CD4-positive, alpha-beta T cell treated with Interleukin-17A for 1 hour (primary cell): ENCODE data around the gene PCID2.

Experiments
- DNase-seq: peaks from one replicate; pipeline ENCODE4 v3.0.0-alpha.2; 2020

PCID2 gene

DNA sequence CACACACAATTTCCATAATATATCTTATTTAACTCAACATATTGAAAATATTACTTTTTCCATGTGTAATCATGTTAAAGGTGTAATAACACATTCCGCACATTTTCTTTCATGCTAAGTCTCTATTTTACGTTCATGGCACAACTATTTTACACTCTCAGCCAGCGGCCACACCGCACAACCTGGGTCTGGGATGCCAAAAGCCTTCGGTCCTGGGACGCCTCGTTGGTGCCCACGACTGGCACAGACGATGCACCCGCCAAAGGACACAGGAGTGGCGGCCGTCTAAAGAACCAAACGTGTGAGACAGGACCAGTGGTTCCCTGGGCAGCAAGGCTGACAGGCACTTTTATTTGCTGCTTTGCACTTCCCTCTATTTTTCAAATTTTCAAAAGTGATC lies 60.1 kb downstream of the PCID2 start:
- DNase-seq: no peak

DNA sequence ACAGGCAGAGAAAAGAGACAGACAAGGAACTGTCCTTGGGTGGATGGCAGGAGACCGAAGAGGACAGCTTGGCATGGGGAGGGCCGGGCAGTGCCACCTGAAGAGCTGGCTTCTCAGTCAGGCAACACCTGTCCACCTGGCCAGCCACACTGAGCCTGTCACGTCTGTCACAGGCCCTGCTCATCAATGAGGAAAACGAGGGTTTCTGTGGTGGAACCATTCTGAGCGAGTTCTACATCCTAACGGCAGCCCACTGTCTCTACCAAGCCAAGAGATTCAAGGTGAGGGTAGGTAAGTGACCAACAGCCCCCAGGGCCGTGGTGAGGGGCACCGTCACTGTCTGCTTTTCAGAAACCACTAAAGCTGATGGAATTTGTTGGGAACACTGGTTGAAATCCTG lies 61.3 kb downstream of the PCID2 start:
- DNase-seq: no peak

DNA sequence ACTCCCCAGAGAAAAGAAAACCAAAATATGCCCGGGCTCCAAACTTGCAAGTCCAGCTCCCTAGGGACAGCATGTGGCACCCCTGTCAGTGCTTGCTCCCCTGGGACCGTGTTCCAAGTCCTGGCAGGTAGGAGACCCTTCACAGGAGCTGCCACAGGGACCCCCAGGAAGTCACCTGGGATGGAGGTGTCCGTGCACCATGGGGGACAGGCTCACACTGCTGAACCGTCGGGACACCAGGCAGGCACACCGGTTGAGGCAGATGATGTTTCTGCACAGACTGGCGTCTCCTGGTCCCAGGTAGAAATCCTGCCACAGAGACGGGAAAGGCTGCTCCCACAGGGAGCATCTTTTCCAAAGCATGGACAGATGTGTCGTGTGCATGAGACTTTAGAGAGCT lies 61.7 kb downstream of the PCID2 start:
- no peak for DNase-seq

DNA sequence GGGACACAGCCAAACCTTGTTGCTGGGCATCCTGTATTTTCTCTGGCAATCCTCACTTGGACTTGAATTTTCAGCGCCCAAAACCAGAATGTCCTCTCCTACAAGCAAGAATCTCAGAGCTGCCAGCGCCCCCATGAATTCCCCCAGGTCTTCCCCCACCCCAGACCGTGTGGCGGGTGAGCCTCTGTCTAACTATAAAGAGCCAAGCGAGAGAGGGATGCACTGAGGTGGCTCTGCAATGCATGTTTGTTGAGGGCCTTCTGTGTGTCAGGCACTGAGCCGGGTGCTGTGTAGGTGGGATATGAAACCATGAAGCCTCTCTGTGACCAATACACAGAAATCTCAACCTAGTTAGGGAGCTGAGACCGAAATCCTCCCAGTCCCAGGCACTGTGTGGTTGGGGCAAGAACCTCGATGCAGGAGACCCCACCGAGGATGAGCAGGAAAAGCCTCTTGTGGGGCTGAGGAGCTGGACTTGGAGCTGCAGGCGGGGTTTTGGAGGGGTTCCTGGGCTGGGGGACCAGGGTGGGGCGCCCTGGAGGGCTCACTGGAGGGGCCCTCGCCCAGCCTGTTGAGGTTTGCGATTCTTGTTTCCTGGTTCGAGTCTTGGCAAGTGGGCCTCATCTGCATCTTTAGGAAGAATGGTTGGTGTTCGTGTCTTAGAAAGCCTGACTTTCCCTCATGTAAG lies 62.4 kb downstream of the PCID2 start:
- DNase-seq: no peak

DNA sequence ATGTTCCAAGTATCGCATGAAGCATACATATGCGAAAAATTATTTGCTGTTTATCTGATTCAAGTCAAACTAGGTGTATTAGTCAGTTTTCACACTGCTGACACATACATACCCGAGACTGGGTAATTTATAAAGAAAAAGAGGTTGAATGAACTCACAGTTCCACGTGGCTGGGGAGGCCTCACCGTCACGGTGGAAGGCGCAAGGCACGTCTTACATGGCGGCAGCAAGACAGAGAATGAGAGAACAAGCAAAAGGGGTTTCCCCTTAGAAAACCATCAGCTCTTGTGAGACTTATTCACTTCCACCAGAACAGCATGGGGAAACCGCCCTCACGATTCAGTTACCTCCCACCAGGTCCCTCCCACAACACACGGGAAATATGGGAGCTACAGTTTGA lies 63.0 kb downstream of the PCID2 start:
- no peak for DNase-seq

DNA sequence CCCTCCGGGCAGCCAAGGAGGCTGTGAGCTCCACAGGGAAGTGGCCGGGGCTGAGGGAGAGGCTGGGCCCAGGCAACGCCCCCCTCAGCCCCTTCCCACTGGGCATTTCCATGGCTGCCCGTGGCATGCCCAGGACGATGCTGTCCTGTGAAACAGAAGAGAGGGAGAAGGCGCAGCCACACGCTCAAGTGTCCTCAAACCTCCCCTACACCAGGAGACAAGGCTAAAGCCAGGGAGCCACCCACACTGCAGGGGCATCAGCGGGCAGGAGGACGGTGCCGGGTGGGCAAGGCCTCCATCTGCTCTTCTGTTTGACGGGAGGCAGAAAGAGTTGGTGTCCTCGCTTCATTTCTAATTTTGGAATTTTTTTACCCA lies 64.2 kb downstream of the PCID2 start:
- DNase-seq: no peak

DNA sequence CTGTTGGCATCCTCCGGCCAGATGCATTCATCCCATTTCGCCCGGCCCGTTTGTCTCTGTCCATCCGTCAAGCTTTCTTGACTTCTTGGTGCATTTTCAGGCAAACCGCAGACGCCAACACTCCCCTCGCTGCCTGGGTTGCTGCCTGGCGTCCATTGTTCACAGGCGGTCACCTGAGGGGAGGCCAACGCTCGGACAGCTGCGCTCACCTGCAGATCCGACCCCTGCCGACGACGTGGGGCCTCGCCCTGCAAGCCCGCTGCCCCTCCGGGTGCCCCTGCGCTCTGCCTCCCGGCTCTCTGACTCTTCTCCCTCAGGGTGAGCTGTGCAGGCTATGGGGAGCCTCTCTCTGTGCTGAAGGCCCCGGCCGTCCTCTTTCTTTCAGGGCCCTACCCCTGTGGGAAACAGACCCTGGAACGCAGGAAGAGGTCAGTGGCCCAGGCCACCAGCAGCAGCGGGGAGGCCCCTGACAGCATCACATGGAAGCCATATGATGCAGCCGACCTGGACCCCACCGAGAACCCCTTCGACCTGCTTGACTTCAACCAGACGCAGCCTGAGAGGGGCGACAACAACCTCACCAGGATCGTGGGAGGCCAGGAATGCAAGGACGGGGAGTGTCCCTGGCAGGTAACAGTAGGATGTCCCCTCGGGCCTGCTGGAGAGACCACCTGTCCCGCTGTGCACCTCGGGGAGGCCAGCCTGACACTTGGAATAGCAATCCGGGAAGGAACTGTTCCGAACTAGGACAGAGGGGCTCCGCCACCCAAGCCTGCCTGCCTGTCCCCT lies 64.8 kb downstream of the PCID2 start:
- no peak for DNase-seq

DNA sequence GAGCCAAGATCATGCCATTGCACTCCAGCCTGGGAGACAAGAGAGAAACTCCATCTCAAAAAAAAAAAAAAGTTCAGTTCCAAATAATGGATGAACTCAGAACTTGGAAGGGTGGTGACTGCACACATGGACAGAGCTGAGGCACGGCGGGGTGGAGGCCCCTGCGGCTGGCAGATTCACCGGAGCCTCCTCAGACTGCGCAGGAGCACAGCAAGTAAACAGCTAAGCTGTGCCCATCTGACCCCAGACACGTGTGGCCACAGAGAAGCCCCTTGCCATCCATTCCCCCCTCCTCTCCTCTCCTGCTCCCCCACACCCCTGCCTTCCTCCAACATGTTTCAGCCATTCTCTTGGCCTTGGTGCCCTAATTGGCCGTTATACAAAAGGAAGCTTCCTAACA lies 65.6 kb downstream of the PCID2 start:
- DNase-seq: no peak

DNA sequence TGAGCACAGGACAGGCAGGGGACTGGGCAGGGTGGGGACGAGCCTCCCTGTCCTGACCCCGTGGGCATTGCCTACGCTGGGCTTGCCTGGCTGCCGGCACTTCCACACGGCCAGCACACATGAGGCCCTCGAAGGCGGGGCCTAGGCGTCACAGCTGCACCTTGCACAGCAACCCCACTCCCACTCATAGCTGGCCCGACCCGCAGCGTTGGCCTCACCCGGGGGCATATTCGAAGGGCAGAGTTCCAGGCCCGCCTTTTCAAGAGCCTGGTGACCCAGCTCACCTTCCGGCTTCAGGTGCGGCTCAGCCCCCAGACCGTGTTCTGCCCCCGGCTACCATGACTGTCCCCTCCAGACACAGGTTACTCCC lies 66.9 kb downstream of the PCID2 start:
- no peak for DNase-seq

DNA sequence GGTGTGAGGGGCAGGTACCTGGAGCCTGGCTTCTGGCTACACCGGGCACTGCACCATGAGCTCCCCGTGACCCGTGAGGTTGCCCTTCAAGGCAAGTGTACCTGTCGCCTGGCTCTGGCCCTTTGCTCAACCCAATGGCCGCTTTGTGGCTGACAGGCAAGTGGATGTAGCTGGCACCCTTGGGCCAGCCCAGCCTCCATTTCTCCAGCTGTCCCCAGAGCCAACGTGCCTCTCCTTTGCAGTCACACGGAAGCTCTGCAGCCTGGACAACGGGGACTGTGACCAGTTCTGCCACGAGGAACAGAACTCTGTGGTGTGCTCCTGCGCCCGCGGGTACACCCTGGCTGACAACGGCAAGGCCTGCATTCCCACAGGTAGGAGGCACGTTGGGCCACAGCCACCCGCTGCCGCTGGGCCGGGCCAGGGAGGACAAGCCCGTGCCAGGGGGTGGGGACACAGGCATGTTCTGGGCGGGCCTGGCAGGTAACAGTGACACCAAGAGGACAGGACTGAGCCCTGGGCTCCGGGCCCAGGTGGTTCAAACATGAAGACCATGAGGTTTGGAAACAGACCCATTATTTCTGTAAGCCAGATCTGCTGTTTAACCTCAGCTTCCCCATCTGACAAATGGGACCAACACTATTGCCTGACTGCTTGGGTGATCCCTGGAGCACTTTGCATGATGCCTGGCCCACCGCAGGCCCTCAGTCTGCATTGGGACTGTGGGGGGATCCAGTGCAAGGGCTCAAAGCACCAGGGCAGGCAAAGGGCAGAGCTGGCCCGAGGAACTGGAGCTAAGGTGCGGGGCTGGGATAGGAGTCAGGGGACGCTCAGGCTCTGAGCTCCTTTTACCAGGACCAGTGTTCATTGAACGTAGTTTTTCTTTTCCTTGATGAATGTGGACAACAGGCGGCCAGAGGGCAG lies 67.5 kb downstream of the PCID2 start:
- DNase-seq: no peak

DNA sequence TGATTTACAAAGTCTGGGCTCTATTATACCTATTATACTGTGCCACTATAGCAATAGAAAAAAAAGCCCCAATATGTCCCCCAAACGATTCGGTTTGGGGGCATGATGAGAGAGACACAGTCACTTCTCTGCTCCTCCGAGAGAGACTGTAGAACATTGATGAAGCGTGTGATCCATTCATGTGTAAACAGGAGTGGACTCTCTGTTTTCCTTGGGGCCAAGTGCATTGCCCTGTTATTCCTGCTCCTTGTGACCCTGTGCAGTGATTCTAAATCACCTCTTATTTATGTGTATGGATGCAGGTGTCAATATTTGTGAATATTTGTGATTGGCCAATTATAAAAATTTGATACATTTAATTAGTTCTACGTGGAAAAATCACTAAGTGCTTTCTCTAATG lies 68.9 kb downstream of the PCID2 start:
- no peak for DNase-seq

DNA sequence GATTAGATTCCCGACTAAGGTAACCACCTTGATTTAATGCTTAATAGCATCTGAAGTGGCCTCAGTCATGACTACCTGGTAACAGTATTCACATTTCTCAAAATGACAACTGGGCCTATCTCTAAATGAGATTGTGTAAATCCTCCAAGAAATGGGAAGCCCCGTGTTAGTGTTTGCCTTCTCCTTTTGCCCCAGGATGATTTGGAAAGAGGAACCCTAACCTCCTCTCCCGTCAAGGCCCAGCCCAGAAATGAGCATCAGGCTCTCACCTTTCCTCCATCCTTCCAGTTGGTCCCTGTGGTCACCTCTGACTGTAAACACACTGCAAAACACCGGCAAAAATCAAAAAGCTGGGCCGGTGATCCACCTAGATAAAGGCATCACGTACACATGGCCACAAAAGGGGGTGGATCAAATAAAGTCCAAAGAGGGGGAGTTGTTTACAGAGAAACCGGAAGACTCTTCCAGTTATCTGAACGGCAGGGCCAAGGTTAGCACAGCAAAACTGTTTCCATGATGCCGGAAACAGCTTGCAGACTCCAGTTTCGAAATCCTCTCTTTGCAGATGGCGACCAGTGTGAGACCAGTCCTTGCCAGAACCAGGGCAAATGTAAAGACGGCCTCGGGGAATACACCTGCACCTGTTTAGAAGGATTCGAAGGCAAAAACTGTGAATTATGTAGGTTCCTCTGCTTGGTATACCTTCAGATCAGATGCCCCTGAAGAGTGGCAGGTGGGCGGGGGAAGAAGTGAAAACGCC lies 69.5 kb downstream of the PCID2 start:
- no peak for DNase-seq

DNA sequence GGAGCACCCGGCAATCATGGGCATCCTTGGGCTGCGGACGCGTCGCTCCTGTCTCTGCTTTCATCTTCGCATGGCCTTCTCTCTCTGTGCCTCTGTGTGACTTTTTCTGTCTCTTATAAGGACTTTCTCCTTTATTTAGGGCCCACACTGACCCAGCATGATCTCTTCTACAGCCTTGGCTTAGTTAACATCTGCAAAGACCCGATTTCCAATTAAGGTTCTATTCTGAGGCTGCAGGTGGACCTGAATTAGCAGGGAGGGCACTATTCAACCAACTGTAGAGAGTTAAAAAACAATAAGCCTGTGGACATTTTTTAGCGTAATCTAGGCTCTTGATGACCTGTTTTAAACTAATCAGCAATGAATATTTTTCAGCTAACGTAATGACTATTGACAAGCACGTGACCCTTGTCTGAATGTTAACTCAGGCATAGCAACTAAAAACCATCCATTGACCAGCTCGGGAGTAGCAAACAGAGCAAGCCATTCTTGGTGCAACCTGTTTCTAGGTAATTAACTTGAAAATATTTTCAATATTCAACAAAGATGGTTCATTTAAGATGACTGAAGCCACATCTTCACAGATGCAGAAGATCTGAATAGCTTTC lies 70.7 kb downstream of the PCID2 start:
- no peak for DNase-seq

DNA sequence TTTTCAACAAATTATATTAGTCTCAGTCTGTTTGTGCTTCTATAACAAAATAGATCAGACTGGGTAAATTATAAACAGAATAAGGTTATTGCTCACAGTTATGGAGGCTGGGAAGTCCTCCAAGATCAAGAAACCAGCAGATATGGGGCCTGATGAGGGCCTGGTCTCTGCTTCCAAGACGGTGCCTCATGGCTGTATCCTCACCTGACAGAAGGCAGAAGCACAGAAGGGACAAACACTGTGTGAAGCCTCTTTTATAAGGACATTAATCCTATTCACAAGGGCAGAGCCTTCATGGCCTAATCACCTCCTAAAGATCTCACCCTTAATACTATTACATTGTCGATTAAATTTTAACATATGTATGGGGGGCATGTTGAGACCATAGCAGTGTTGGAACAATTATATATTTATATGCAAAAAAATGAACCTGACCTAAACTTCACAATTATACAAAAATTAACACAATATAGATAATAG lies 73.1 kb downstream of the PCID2 start:
- no peak for DNase-seq

DNA sequence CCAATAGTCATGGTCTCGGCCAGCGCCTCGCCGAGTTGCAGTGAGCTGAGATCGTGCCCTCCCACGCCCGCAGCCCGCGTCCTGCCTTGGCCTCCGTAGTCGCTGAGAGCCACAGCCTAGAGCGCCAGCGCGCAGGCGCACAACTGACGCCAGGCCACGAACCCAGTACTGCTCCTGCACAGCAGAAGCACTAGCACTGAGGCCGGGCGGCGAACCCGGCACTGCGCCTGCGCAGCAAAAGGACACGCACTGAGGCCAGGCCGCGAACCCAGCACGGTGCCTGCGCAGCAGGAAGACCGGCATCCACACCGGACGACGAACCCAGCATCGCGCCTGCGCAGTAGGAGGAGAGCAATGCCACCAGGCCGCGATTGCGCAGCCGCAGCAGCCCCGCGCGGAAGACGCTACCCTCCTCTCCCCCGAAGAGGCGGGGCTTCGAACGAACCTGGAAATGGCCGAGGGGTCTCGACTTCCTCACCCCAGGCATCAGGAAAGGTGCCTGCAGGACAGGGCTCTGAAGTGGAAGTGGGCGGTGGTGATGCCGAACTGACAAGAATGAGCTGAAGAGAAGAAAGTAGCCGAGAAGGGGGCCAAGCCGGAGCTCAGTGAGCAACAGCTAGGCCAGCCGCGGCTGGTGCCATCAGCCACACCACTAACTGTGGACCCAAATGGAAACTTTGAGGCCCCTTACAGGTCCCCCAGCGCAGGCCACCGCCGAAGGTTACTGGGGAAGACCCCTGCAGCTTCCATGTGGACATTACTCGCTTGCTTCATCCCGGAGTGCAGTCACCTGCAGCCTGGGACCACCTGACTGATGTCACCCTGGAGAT lies 78.3 kb downstream of the PCID2 start:
- peak; percentile 36 for DNase-seq

DNA sequence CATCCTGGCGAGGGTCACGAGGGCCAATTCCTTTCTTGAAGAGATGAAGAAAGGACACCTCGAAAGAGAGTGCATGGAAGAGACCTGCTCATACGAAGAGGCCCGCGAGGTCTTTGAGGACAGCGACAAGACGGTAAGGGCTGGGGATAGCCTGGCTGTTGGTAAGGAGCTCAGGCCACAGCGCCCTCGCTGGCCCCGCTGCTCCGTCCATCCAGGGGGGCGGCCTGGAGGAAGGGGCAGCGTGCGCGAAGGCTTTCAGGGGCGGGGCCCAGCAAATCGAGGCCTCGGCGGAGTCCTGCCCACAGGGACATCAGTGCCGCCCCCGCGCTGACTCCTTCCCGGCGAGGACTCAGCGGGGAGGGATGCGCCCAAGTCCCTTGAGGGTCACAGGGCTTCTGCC lies 79.0 kb downstream of the PCID2 start:
- no peak for DNase-seq
